K562 (cell line): ENCODE measurements around the gene CBFA2T2. TPM values are rescaled to one million over a fixed set of nuclear protein-coding genes. Genes with fewer than 3 reads are reported as not detected.

ENCODE experiments used
- BCOR ChIP-seq: fragments of 450-650 bp; IDR thresholded peaks from 2 replicates; pipeline ENCODE4 v1.6.1; 2016
- E2F6 ChIP-seq, 2 experiments: IDR thresholded peaks; 2 replicates each; pipeline ENCODE4 v1.6.1; 2011; ENCODE audit warnings: borderline replicate concordance in 1 of 2, control low read depth in 1 of 2, low read depth in 1 of 2, low read length in 1 of 2, mild to moderate bottlenecking in 1 of 2, mixed read lengths in 1 of 2, moderate library complexity in 1 of 2; ENCODE audit not compliant: insufficient read depth in 1 of 2, insufficient read length in 1 of 2, poor library complexity in 1 of 2, severe bottlenecking in 1 of 2; ENCODE audit errors: extremely low read depth in 1 of 2
- ELF2 ChIP-seq: fragments of 250-450 bp; sonication (Bioruptor Pico); IDR thresholded peaks from 2 replicates; pipeline ENCODE4 v1.5.0; 2021; ENCODE audit warnings: mild to moderate bottlenecking
- HNRNPK ChIP-seq: fragments of 200-400 bp; formaldehyde crosslinking; IDR thresholded peaks from one replicate; pipeline ENCODE4 v1.6.1; 2018; ENCODE audit warnings: mild to moderate bottlenecking, low read depth, low read length; ENCODE audit not compliant: poor library complexity, severe bottlenecking
- MAFK ChIP-seq: IDR thresholded peaks from 2 replicates; pipeline ENCODE4 v1.6.1; 2011; ENCODE audit warnings: low read length, improper control_type of control experiment
- MIER1 ChIP-seq: fragments of 450-650 bp; IDR thresholded peaks from 2 replicates; pipeline ENCODE4 v1.6.1; 2016; ENCODE audit warnings: antibody characterized with exemption, mild to moderate bottlenecking, low read depth
- NCOA2 ChIP-seq, 2 experiments: fragments of 450-650 bp; IDR thresholded peaks; 2 replicates each; pipeline ENCODE4 v1.6.1; 2018; ENCODE audit warnings: mild to moderate bottlenecking in 2 of 2, moderate library complexity in 1 of 2; ENCODE audit not compliant: partially characterized antibody in 2 of 2
- NCOA6 ChIP-seq: fragments of 450-650 bp; IDR thresholded peaks from 2 replicates; pipeline ENCODE4 v1.6.1; 2017; ENCODE audit warnings: mild to moderate bottlenecking
- PRMT5 ChIP-seq: sonication (generic); formaldehyde crosslinking; IDR thresholded peaks from 2 replicates; pipeline ENCODE4 v1.5.0; 2020; ENCODE audit warnings: missing genetic modification reagents
- RBM17 ChIP-seq: fragments of 200-400 bp; formaldehyde crosslinking; IDR thresholded peaks from 2 replicates; pipeline ENCODE4 v1.6.1; 2017; ENCODE audit warnings: low read depth, mild to moderate bottlenecking, low read length, borderline replicate concordance
- SMARCC2 ChIP-seq: fragments of 450-650 bp; IDR thresholded peaks from 2 replicates; pipeline ENCODE4 v1.6.1; 2017; ENCODE audit warnings: antibody characterized with exemption, moderate library complexity, mild to moderate bottlenecking, low read depth
- SOX6 ChIP-seq: fragments of 450-650 bp; IDR thresholded peaks from 2 replicates; pipeline ENCODE4 v1.6.1; 2014; ENCODE audit warnings: mild to moderate bottlenecking
- STAT5A ChIP-seq: IDR thresholded peaks from 2 replicates; pipeline ENCODE4 v1.6.1; 2012; ENCODE audit warnings: low read length, inconsistent platforms, borderline replicate concordance
- TARDBP ChIP-seq: fragments of 450-650 bp; IDR thresholded peaks from 2 replicates; pipeline ENCODE4 v1.6.1; 2016
- YBX1 ChIP-seq: fragments of 450-650 bp; IDR thresholded peaks from 2 replicates; pipeline ENCODE4 v1.7.1; 2016; ENCODE audit warnings: mild to moderate bottlenecking
- ZBTB34 ChIP-seq: fragments of 250-450 bp; sonication (Bioruptor Pico); IDR thresholded peaks from 2 replicates; pipeline ENCODE4 v1.8.0; 2021; ENCODE audit warnings: mild to moderate bottlenecking, moderate library complexity
- ZNF274 ChIP-seq: IDR thresholded peaks from 2 replicates; pipeline ENCODE4 v1.6.1; 2011; ENCODE audit warnings: low read depth, mild to moderate bottlenecking, low read length, moderate library complexity, borderline replicate concordance
- ZNF431 ChIP-seq: sonication (generic); formaldehyde crosslinking; IDR thresholded peaks from 2 replicates; pipeline ENCODE4 v1.8.0; 2022; ENCODE audit warnings: mild to moderate bottlenecking, missing genetic modification reagents
- ZNF586 ChIP-seq: fragments of 450-650 bp; formaldehyde crosslinking; conservative IDR thresholded peaks from 2 replicates; pipeline ENCODE4 v1.4.0; 2020; ENCODE audit warnings: mild to moderate bottlenecking, moderate library complexity
- ZNF695 ChIP-seq: fragments of 450-650 bp; formaldehyde crosslinking; IDR thresholded peaks from 2 replicates; pipeline ENCODE4 v1.4.0; 2020; ENCODE audit warnings: mild to moderate bottlenecking, moderate library complexity
- polyA plus RNA-seq, 8 experiments: library from polyadenylated mRNA; depleted of rRNA in 4 of 8; stranded (reverse) in 5 of 8; unstranded in 3 of 8; fragments of >200 nt; fragmentation: Nextera tagmentation in 2 of 8; fragmentation: Illumina TruSeq in 1 of 8; extraction: Ambion mirVana in 2 of 8; extraction: Trizol in 1 of 8; gene quantifications; 2 replicates each; pipeline versions ENCODE4 v1.2.1 to v1.2.3, GENCODE V29; 2011 to 2014; ENCODE audit warnings: inconsistent platforms in 1 of 8, missing spikeins in 1 of 8
- total RNA-seq, 7 experiments: library from RNA; depleted of rRNA in 6 of 7; stranded (reverse); fragments of >200 nt in 6 of 7; fragmentation: Illumina TruSeq in 2 of 7; extraction: Trizol in 2 of 7; gene quantifications; 2 replicates each; pipeline versions ENCODE4 v1.2.1 to v1.2.3, GENCODE V29; 2011 to 2021; ENCODE audit warnings: low replicate concordance in 1 of 7
- TF ChIP-seq, protein P1 (sequence below): fragments of 450-650 bp; formaldehyde crosslinking; IDR thresholded peaks from 2 replicates; pipeline ENCODE4 v1.4.0; 2020; ENCODE audit warnings: mild to moderate bottlenecking, mixed read lengths
- TF ChIP-seq, protein P2 (sequence below): fragments of 450-650 bp; IDR thresholded peaks from 2 replicates; pipeline ENCODE4 v1.6.1; 2018; ENCODE audit not compliant: partially characterized antibody

CBFA2T2 gene
- total and polyA plus RNA-seq, 9 of the 15 experiments (the other 6 are each of a cell fraction or from before 2014, with no cell fraction given), result 0.27 to 9.6 (median 5.8) TPM

DNA sequence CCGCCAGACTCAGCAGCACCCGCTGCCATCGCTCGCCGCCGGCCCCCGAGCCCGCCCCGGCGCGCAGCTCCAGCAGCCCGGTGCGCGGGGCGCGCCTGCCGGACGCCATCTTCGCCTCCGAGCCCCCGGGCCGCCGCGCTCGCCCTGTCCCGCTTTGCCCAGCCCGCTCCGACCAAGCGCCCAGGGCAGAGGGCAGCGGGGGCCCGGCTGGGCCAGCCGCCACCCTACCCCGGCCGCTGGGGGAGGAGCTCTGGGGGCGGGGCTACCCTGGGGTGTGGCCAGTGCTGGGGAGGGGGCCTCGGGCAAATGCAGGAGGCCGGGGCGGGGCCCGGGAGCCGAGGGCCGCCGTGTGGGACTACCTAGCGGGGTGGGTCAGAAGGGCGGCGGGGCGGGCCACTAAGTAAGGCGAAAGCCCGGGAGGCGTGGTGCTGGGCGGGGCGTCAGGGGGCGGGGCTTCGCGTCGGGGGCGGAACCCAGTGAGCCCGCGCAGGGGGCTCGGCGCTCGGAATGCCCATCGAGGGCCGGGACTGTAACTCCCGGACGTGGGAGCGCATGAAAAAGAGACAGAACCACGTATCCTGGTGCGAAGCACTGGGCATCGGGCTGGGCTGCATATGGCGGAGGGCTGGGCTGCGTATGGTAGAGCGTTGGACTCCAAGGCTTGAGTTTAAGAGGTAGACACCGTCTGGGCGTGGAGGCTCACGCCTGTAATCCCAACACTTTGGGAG, 46.2 kb upstream of the CBFA2T2 start, which contains the start of gene SNTA1 (continued):
- TF ChIP-seq ZBTB34 (CRISPR knock-in tag) (no peak), ZNF586 (CRISPR knock-in tag) (no peak), TARDBP (no peak), SMARCC2 (no peak), ZNF431 (no peak), MIER1 (no peak), ZNF695 (CRISPR knock-in tag) (no peak), MAFK (no peak), RBM17 (no peak), NCOA2 (IDR thresholded peaks at IDR 0.05; ENCODE audit: partially characterized antibody in 2 of 2) (no peak), BCOR (0 out of 2 replicates have a peak, but pooled peaks have one; percentile 10), YBX1 (no peak), STAT5A (no peak), NCOA6 (no peak), E2F6 (IDR thresholded peaks at IDR 0.05; ENCODE audit: borderline replicate concordance in 1 of 2, extremely low read depth in 1 of 2, insufficient read depth in 1 of 2, insufficient read length in 1 of 2, low read depth in 1 of 2, low read length in 1 of 2, poor library complexity in 1 of 2, severe bottlenecking in 1 of 2) (no peak), HNRNPK (no peak), ELF2 (CRISPR knock-in tag) (no peak), PRMT5 (CRISPR knock-in tag) (no peak), ZNF274 (no peak), SOX6 (no peak)
- TF ChIP-seq, protein P1, sequence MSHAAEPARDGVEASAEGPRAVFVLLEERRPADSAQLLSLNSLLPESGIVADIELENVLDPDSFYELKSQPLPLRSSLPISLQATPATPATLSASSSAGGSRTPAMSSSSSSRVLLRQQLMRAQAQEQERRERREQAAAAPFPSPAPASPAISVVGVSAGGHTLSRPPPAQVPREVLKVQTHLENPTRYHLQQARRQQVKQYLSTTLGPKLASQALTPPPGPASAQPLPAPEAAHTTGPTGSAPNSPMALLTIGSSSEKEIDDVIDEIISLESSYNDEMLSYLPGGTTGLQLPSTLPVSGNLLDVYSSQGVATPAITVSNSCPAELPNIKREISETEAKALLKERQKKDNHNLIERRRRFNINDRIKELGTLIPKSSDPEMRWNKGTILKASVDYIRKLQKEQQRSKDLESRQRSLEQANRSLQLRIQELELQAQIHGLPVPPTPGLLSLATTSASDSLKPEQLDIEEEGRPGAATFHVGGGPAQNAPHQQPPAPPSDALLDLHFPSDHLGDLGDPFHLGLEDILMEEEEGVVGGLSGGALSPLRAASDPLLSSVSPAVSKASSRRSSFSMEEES (CRISPR knock-in tag), result no peak
- TF ChIP-seq, protein P2, sequence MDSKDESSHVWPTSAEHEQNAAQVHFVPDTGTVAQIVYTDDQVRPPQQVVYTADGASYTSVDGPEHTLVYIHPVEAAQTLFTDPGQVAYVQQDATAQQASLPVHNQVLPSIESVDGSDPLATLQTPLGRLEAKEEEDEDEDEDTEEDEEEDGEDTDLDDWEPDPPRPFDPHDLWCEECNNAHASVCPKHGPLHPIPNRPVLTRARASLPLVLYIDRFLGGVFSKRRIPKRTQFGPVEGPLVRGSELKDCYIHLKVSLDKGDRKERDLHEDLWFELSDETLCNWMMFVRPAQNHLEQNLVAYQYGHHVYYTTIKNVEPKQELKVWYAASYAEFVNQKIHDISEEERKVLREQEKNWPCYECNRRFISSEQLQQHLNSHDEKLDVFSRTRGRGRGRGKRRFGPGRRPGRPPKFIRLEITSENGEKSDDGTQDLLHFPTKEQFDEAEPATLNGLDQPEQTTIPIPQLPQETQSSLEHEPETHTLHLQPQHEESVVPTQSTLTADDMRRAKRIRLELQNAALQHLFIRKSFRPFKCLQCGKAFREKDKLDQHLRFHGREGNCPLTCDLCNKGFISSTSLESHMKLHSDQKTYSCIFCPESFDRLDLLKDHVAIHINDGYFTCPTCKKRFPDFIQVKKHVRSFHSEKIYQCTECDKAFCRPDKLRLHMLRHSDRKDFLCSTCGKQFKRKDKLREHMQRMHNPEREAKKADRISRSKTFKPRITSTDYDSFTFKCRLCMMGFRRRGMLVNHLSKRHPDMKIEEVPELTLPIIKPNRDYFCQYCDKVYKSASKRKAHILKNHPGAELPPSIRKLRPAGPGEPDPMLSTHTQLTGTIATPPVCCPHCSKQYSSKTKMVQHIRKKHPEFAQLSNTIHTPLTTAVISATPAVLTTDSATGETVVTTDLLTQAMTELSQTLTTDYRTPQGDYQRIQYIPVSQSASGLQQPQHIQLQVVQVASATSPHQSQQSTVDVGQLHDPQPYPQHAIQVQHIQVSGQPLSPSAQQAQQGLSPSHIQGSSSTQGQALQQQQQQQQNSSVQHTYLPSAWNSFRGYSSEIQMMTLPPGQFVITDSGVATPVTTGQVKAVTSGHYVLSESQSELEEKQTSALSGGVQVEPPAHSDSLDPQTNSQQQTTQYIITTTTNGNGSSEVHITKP, result no peak
